Liver (tissue), 9 donors: Measurements from ENCODE around the gene RPS6KA1. TPM values are rescaled to one million over a fixed set of nuclear protein-coding genes. Genes with fewer than 3 reads are reported as not detected.

Source experiments
- DNase-seq: peaks from one replicate; pipeline ENCODE4 v3.0.0-alpha.2; 2017; ENCODE audit warnings: low spot score
- H3K27ac ChIP-seq, 2 donors: one replicate each; pipeline ENCODE4 v1.7.0; 2013; ENCODE audit warnings: inconsistent platforms in 2 of 2, low read length in 2 of 2, control low read depth in 1 of 2, low read depth in 1 of 2, mild to moderate bottlenecking in 1 of 2
- H3K27me3 ChIP-seq, 4 donors: one replicate each; pipeline versions ENCODE4 v1.6.1 to v1.7.0; 2013; ENCODE audit warnings: low read length in 3 of 4, inconsistent platforms in 1 of 4, mild to moderate bottlenecking in 1 of 4, moderate library complexity in 1 of 4; ENCODE audit not compliant: control insufficient read depth in 4 of 4, insufficient read depth in 4 of 4
- H3K36me3 ChIP-seq, 4 donors: one replicate each; pipeline versions ENCODE4 v1.6.1 to v1.7.0; 2013; ENCODE audit warnings: low read length in 3 of 4, mild to moderate bottlenecking in 3 of 4, low read depth in 1 of 4, moderate library complexity in 1 of 4; ENCODE audit not compliant: control insufficient read depth in 4 of 4, insufficient read depth in 3 of 4
- H3K4me1 ChIP-seq, 4 donors: one replicate each; pipeline versions ENCODE4 v1.6.1 to v1.7.0; 2013; ENCODE audit warnings: low read length in 3 of 4, mild to moderate bottlenecking in 3 of 4, moderate library complexity in 1 of 4; ENCODE audit not compliant: control insufficient read depth in 4 of 4, insufficient read depth in 4 of 4
- H3K4me3 ChIP-seq, 3 donors: one replicate each; pipeline versions ENCODE4 v1.6.1 to v1.7.0; 2013; ENCODE audit warnings: low read length in 3 of 3, control low read depth in 1 of 3, low read depth in 1 of 3, mild to moderate bottlenecking in 1 of 3
- H3K9ac ChIP-seq, 2 donors: one replicate each; pipeline ENCODE4 v1.7.0; 2013; ENCODE audit warnings: low read length in 2 of 2, mild to moderate bottlenecking in 2 of 2, moderate library complexity in 2 of 2, control low read depth in 1 of 2, low read depth in 1 of 2
- H3K9me3 ChIP-seq, 4 donors: one replicate each; pipeline versions ENCODE4 v1.6.1 to v1.7.0; 2013; ENCODE audit warnings: low read length in 3 of 4; ENCODE audit not compliant: control insufficient read depth in 4 of 4
- ATF3 ChIP-seq: IDR thresholded peaks from 2 replicates; pipeline ENCODE4 v1.6.1; 2016; ENCODE audit warnings: antibody characterized with exemption
- EGR1 ChIP-seq, 2 donors: IDR thresholded peaks; 2 replicates each; pipeline ENCODE4 v1.6.1; 2016 to 2018; ENCODE audit warnings: antibody characterized with exemption in 2 of 2, low read depth in 2 of 2
- FOXA1 ChIP-seq: IDR thresholded peaks from 2 replicates; pipeline ENCODE4 v1.6.1; 2016; ENCODE audit warnings: antibody characterized with exemption
- GABPA ChIP-seq, 2 donors: IDR thresholded peaks in 1 of 2; conservative IDR thresholded peaks in 1 of 2; 2 replicates each; pipeline ENCODE4 v1.6.1; 2016; ENCODE audit warnings: antibody characterized with exemption in 2 of 2, mild to moderate bottlenecking in 1 of 2, moderate library complexity in 1 of 2
- HNF4A ChIP-seq, 2 donors: conservative IDR thresholded peaks; 2 replicates each; pipeline ENCODE4 v1.6.1; 2016; ENCODE audit warnings: antibody characterized with exemption in 2 of 2, mild to moderate bottlenecking in 2 of 2
- JUND ChIP-seq, 2 donors: IDR thresholded peaks; 2 replicates each; pipeline ENCODE4 v1.6.1; 2016; ENCODE audit warnings: antibody characterized with exemption in 2 of 2
- NR2F2 ChIP-seq: IDR thresholded peaks from 2 replicates; pipeline ENCODE4 v1.6.1; 2016; ENCODE audit warnings: antibody characterized with exemption
- RAD21 ChIP-seq, 2 donors: IDR thresholded peaks; 2 replicates each; pipeline ENCODE4 v1.6.1; 2016; ENCODE audit warnings: antibody characterized with exemption in 2 of 2, mild to moderate bottlenecking in 2 of 2
- RXRA ChIP-seq, 2 donors: IDR thresholded peaks; 2 replicates each; pipeline ENCODE4 v1.6.1; 2017 to 2018; ENCODE audit warnings: antibody characterized with exemption in 2 of 2, mild to moderate bottlenecking in 1 of 2
- SP1 ChIP-seq: IDR thresholded peaks from 2 replicates; pipeline ENCODE4 v1.6.1; 2018; ENCODE audit warnings: antibody characterized with exemption, mild to moderate bottlenecking
- TAF1 ChIP-seq: conservative IDR thresholded peaks from 2 replicates; pipeline ENCODE4 v1.6.1; 2016; ENCODE audit warnings: antibody characterized with exemption, mild to moderate bottlenecking
- YY1 ChIP-seq: IDR thresholded peaks from 2 replicates; pipeline ENCODE4 v1.6.1; 2016; ENCODE audit warnings: antibody characterized with exemption, mild to moderate bottlenecking
- ZBTB33 ChIP-seq: IDR thresholded peaks from 2 replicates; pipeline ENCODE4 v1.6.1; 2016; ENCODE audit warnings: antibody characterized with exemption
- WGBS: extraction: QIAGEN DNeasy Blood & Tissue Kit; methylation state at CpG from one replicate; pipeline ENCODE4 v1.1.7; 2013; 5-methylcytosine and 5-hydroxymethylcytosine counted together
- polyA plus RNA-seq, 2 donors: library from polyadenylated mRNA; stranded (reverse) in 1 of 2; unstranded in 1 of 2; fragments of 200-250 nt in 1 of 2; fragments of >200 nt in 1 of 2; fragmentation: Nextera tagmentation in 1 of 2; extraction: Ambion mirVana in 1 of 2; gene quantifications; one replicate each; pipeline versions ENCODE4 v1.2.1 to v1.2.3, GENCODE V29; 2013 to 2015
- total RNA-seq, 2 donors: library from RNA; depleted of rRNA; stranded (reverse); fragments of >200 nt; gene quantifications; one replicate each; pipeline ENCODE4 v1.2.3, GENCODE V29; 2014
- TF ChIP-seq, protein P1 (sequence below): fragments of 150-350 bp; IDR thresholded peaks from 2 replicates; pipeline ENCODE4 v1.5.1; 2017; ENCODE audit warnings: improper control_type of control experiment, low read depth, low read length; ENCODE audit not compliant: missing input control
- TF ChIP-seq, protein P2 (sequence below): IDR thresholded peaks from 2 replicates; pipeline ENCODE4 v1.6.1; 2016; ENCODE audit warnings: antibody characterized with exemption
- TF ChIP-seq, protein P3 (sequence below): IDR thresholded peaks from 2 replicates; pipeline ENCODE4 v1.6.1; 2016; ENCODE audit warnings: antibody characterized with exemption, mild to moderate bottlenecking
- donor health status: healthy.
- donor health status: healthy.
- donor health status: healthy.
- donor health status: healthy.
- donor health status: healthy.

Gene RPS6KA1
- total and polyA plus RNA-seq, 4 donors: 4.0 to 26.8 (median 7.4) TPM

DNA sequence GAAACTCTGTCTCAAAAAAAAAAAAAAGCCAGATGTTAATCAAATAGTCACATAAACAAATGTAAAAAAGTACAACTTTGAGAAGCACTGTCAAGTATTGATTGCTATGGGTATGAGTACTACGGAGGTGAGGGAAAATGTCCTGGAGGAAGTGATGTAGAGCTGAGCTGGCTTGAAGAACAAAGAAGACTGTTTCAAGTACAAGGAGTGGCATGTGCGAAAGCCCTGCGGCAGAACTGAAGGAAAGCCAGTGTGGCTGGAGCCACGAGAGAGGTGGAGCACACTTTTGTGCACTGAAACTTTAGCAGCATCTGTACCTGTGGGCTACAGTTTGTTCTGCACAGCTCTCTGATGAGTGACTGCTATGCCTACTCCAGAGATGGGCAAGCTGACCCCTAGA, 5.4 kb upstream of the RPS6KA1 start:
- H3K27ac ChIP-seq: no peak overlapping the region
- 67% methylated on average over 4 of the region's 4 CpGs for WGBS

DNA sequence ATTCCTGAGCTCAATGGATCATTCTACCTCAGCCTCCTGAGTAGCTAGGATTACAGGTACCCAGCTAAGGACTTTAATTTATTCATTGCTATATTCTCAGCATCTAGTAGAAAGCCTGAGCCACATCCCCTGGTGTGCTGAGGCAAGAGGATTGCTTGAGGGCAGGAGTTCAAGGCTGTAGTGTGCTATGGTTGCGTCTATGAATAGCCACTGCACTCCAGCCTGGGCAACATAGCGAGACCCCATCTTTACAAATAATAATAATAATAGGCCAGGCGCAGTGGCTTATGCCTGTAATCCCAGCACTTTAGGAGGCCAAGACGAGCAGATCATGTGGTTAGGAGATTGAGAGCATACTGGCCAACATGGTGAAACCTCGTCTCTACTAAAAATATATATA, 3.3 kb upstream of the RPS6KA1 start:
- no peak for DNase-seq
- 82% methylated on average over 5 of the region's 5 CpGs for WGBS
- no peak overlapping the region for H3K4me3 ChIP-seq
- TF ChIP-seq GABPA (IDR thresholded peaks at IDR 0.05 in 1 of 2, conservative IDR thresholded peaks at IDR 0.05 in 1 of 2): no peak
- no peak for TF ChIP-seq TAF1
- no peak for TF ChIP-seq FOXA1
- TF ChIP-seq RXRA (IDR thresholded peaks at IDR 0.05): no peak
- TF ChIP-seq, protein P1, sequence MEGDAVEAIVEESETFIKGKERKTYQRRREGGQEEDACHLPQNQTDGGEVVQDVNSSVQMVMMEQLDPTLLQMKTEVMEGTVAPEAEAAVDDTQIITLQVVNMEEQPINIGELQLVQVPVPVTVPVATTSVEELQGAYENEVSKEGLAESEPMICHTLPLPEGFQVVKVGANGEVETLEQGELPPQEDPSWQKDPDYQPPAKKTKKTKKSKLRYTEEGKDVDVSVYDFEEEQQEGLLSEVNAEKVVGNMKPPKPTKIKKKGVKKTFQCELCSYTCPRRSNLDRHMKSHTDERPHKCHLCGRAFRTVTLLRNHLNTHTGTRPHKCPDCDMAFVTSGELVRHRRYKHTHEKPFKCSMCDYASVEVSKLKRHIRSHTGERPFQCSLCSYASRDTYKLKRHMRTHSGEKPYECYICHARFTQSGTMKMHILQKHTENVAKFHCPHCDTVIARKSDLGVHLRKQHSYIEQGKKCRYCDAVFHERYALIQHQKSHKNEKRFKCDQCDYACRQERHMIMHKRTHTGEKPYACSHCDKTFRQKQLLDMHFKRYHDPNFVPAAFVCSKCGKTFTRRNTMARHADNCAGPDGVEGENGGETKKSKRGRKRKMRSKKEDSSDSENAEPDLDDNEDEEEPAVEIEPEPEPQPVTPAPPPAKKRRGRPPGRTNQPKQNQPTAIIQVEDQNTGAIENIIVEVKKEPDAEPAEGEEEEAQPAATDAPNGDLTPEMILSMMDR: no peak
- TF ChIP-seq EGR1 (IDR thresholded peaks at IDR 0.05; ENCODE audit: low read depth in 2 of 2): no peak
- TF ChIP-seq, protein P2, sequence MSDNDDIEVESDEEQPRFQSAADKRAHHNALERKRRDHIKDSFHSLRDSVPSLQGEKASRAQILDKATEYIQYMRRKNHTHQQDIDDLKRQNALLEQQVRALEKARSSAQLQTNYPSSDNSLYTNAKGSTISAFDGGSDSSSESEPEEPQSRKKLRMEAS: no peak
- no peak for TF ChIP-seq NR2F2
- no peak for TF ChIP-seq JUND (IDR thresholded peaks at IDR 0.05)
- no peak for TF ChIP-seq HNF4A (conservative IDR thresholded peaks at IDR 0.05)
- TF ChIP-seq, protein P3, sequence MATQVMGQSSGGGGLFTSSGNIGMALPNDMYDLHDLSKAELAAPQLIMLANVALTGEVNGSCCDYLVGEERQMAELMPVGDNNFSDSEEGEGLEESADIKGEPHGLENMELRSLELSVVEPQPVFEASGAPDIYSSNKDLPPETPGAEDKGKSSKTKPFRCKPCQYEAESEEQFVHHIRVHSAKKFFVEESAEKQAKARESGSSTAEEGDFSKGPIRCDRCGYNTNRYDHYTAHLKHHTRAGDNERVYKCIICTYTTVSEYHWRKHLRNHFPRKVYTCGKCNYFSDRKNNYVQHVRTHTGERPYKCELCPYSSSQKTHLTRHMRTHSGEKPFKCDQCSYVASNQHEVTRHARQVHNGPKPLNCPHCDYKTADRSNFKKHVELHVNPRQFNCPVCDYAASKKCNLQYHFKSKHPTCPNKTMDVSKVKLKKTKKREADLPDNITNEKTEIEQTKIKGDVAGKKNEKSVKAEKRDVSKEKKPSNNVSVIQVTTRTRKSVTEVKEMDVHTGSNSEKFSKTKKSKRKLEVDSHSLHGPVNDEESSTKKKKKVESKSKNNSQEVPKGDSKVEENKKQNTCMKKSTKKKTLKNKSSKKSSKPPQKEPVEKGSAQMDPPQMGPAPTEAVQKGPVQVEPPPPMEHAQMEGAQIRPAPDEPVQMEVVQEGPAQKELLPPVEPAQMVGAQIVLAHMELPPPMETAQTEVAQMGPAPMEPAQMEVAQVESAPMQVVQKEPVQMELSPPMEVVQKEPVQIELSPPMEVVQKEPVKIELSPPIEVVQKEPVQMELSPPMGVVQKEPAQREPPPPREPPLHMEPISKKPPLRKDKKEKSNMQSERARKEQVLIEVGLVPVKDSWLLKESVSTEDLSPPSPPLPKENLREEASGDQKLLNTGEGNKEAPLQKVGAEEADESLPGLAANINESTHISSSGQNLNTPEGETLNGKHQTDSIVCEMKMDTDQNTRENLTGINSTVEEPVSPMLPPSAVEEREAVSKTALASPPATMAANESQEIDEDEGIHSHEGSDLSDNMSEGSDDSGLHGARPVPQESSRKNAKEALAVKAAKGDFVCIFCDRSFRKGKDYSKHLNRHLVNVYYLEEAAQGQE: no peak
- TF ChIP-seq YY1: no peak

More for the DNA sequence above, 5.4 kb upstream of the RPS6KA1 start:
- Histone ChIP-seq H3K36me3 (no peaks in the 10 kb centered on the region), H3K27me3 (no peaks in the 10 kb centered on the region), H3K9ac (no peak overlapping the region), H3K9me3 (no peaks in the 10 kb centered on the region), H3K4me1 (no peaks in the 10 kb centered on the region), H3K4me3 (no peak overlapping the region)
- DNase-seq: no peak
- TF ChIP-seq NR2F2: no peak
- TF ChIP-seq ZBTB33: no peak
- no peak for TF ChIP-seq JUND (IDR thresholded peaks at IDR 0.05)
- TF ChIP-seq, protein P1: no peak
- TF ChIP-seq RAD21 (IDR thresholded peaks at IDR 0.05): no peak
- TF ChIP-seq, protein P2: no peak
- no peak for TF ChIP-seq SP1
- no peak for TF ChIP-seq ATF3

More for the DNA sequence above, 3.3 kb upstream of the RPS6KA1 start:
- no peaks in the 10 kb centered on the region for H3K9me3 ChIP-seq
- H3K9ac ChIP-seq: no peak overlapping the region
- H3K27me3 ChIP-seq: no peaks in the 10 kb centered on the region
- H3K27ac ChIP-seq: no peak overlapping the region
- H3K4me1 ChIP-seq: peaks cover 3 to 14% (median 9%) of the 10 kb centered on the region in 4 donors
- H3K36me3 ChIP-seq: no peaks in the 10 kb centered on the region
